Measurements from ENCODE around the gene UPK1A.

Gene UPK1A

GRCh38 chr19:35710784-35711723, 44.7 kb downstream of the UPK1A start:
- no peak for DNase-seq (ENCODE audit: low read depth)
- no peak for TF ChIP-seq CTCF (IDR thresholded peaks at IDR 0.05; ENCODE audit: control insufficient read depth, insufficient read depth, low read depth, low read length, missing control alignments)
- no peak overlapping the region for H3K4me3 ChIP-seq (ENCODE audit: control insufficient read depth, low read depth, low read length)

GRCh38 chr19:35712567-35713505, 46.5 kb downstream of the UPK1A start:
- no peak for DNase-seq (ENCODE audit: low read depth)
- TF ChIP-seq CTCF (IDR thresholded peaks at IDR 0.05; ENCODE audit: control insufficient read depth, insufficient read depth, low read depth, low read length, missing control alignments) = no peak
- no peak overlapping the region for H3K4me3 ChIP-seq (ENCODE audit: control insufficient read depth, low read depth, low read length)

GRCh38 chr19:35713506-35713850, 47.2 kb downstream of the UPK1A start:
- H3K4me3 ChIP-seq (ENCODE audit: control insufficient read depth, low read depth, low read length) = no peak overlapping the region
- no peak for DNase-seq (ENCODE audit: low read depth)
- TF ChIP-seq CTCF (IDR thresholded peaks at IDR 0.05; ENCODE audit: control insufficient read depth, insufficient read depth, low read depth, low read length, missing control alignments) = no peak

GRCh38 chr19:35713904-35714495, 47.7 kb downstream of the UPK1A start:
- no peak overlapping the region for H3K4me3 ChIP-seq (ENCODE audit: control insufficient read depth, low read depth, low read length)
- no peak for DNase-seq (ENCODE audit: low read depth)
- TF ChIP-seq CTCF (IDR thresholded peaks at IDR 0.05; ENCODE audit: control insufficient read depth, insufficient read depth, low read depth, low read length, missing control alignments) = no peak

- no peak for DNase-seq (ENCODE audit: low read depth)
- no peak overlapping the region for H3K4me3 ChIP-seq (ENCODE audit: control insufficient read depth, low read depth, low read length)
- TF ChIP-seq CTCF (IDR thresholded peaks at IDR 0.05; ENCODE audit: control insufficient read depth, insufficient read depth, low read depth, low read length, missing control alignments) = no peak
Measured at GRCh38 chr19:35714601-35715354, 48.5 kb downstream of the UPK1A start.

Measured in AG09309 (cell line).